Left lung (tissue), 10 donors: ENCODE data around the gene FAM149A. TPM values are rescaled to one million over a fixed set of nuclear protein-coding genes. Genes with fewer than 3 reads are reported as not detected.

Experiments
- ATAC-seq: fragments of 200-7000 bp; cut with Tn5 transposase; one replicate; pipeline ENCODE4 v1.9.1; 2020; ENCODE audit warnings: moderate library complexity
- DNase-seq, 4 donors: peaks; one replicate each; pipeline ENCODE4 v3.0.0-alpha.2; 2013 to 2020
- H3K27ac ChIP-seq, 2 donors: fragments of 200-600 bp; sonication (generic) in 1 of 2; one replicate each; pipeline versions ENCODE4 v1.5.0 to v1.8.0; 2020 to 2021
- H3K27me3 ChIP-seq, 2 donors: fragments of 200-600 bp; sonication (generic) in 1 of 2; one replicate each; pipeline versions ENCODE4 v1.5.0 to v1.8.0; 2020 to 2021
- H3K36me3 ChIP-seq, 2 donors: fragments of 200-600 bp; sonication (generic) in 1 of 2; one replicate each; pipeline versions ENCODE4 v1.5.0 to v1.8.0; 2020 to 2021
- H3K4me1 ChIP-seq, 2 donors: fragments of 200-600 bp; one replicate each; pipeline ENCODE4 v1.8.0; 2021
- H3K4me3 ChIP-seq, 2 donors: fragments of 200-600 bp; sonication (generic) in 1 of 2; one replicate each; pipeline versions ENCODE4 v1.5.0 to v1.8.0; 2020 to 2021; ENCODE audit warnings: mild to moderate bottlenecking in 1 of 2
- H3K9me3 ChIP-seq, 2 donors: fragments of 200-600 bp; sonication (generic) in 1 of 2; one replicate each; pipeline versions ENCODE4 v1.5.0 to v1.8.0; 2020 to 2021
- intact Hi-C, 2 donors: fragments of 100-400 bp; cut with DNase I; formaldehyde crosslinking; loops; one replicate each; pipeline versions ENCODE4 v1.11.2 to v1.14.2; 2022
- polyA plus RNA-seq, 6 donors: library from polyadenylated mRNA; unstranded; fragments of 120-200 nt; gene quantifications; one replicate each; pipeline ENCODE4 v1.2.1, GENCODE V29; 2013; ENCODE audit not compliant: insufficient read length in 6 of 6
- total RNA-seq, 2 donors: library from RNA; stranded (reverse); fragmentation: NEBNext Ultra II Directional; extraction: Animal tissue kit (Norgen Biotek cat#: 25700); gene quantifications; one replicate each; pipeline ENCODE4 v1.2.1, GENCODE V29; 2021
- TF ChIP-seq, protein P1 (sequence below), 2 donors: fragments of 200-600 bp; sonication (generic) in 1 of 2; IDR thresholded peaks; one replicate each; pipeline versions ENCODE4 v1.5.0 to v1.8.0; 2021; ENCODE audit warnings: antibody characterized with exemption in 2 of 2
- donor health status: DM: no; HTN: yes; CAD: no.
- donor health status: DM: no; HTN: no; CAD: no.

FAM149A gene
- total and polyA plus RNA-seq, 8 donors: 10.1 to 30.1 (median 21.2) TPM

DNA sequence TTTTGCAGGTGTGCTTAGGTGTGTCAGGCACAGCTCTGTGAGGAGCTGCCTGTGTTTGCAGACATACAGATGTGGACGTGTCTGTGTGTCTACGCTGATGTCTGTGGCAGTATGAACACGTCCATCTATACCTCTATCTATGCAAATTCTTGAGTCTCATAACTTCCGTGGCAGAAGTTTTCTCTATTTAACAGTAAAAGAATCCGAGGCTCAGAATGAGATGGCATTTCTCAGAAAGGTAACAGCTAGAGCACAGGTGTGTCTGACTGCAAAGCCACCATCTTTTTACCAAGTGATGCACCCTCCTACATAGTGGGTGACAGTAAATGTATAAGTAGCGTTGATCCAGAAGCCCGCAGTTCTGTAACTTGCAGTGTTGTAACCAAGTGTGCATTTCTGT is 47.0 kb downstream of the FAM149A start:
- intact Hi-C loops: no loop called here
- TF ChIP-seq, protein P1, sequence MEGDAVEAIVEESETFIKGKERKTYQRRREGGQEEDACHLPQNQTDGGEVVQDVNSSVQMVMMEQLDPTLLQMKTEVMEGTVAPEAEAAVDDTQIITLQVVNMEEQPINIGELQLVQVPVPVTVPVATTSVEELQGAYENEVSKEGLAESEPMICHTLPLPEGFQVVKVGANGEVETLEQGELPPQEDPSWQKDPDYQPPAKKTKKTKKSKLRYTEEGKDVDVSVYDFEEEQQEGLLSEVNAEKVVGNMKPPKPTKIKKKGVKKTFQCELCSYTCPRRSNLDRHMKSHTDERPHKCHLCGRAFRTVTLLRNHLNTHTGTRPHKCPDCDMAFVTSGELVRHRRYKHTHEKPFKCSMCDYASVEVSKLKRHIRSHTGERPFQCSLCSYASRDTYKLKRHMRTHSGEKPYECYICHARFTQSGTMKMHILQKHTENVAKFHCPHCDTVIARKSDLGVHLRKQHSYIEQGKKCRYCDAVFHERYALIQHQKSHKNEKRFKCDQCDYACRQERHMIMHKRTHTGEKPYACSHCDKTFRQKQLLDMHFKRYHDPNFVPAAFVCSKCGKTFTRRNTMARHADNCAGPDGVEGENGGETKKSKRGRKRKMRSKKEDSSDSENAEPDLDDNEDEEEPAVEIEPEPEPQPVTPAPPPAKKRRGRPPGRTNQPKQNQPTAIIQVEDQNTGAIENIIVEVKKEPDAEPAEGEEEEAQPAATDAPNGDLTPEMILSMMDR (IDR thresholded peaks at IDR 0.05): no peak
- Histone ChIP-seq H3K4me1 (no peaks in the 10 kb centered on the region), H3K27ac (no peak overlapping the region), H3K27me3 (peaks cover 0 to 1% of the 10 kb centered on the region in 2 donors), H3K9me3 (no peaks in the 10 kb centered on the region), H3K36me3 (peaks cover 0 to 5% of the 10 kb centered on the region in 2 donors), H3K4me3 (no peak overlapping the region)
- DNase-seq (no peak), ATAC-seq (no peak)

DNA sequence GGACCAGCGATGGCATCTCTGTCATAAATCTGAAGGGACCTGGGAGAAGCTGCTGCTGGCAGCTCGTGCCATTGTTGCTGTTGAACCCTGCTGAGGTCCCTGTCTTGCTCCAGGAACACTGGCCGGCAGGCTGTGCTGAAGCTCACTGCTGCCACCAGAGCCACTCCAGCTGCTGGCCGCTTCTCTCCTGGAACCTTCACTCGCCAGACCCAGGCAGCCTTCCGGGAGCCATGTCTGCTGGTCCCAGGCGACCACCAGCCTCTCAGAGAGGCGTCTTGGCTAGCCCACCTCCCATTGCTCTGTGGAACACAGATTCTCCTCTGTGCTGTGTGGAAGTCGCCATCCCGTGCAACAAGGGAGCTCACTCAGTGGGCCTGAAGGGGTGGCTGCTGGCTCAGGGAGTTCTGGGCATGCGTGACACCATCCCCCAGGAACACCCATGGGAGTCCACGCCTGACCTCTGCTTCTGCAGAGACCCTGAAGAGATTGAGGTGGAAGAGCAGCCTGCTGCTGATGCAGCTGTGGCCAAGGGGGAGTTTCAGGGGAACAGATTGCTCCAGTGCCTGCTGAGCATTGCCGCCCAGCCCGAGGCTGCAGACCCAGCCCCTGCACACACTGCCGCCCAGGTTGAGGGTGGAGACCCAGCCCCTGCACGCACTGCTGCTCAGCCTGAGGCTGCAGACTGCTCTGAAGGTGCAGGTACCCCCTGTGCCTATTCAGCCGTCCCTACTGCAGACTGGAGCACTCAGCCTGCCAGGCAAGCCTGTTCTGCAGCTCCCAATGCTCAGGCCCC is 53.7 kb downstream of the FAM149A start:
- Histone ChIP-seq H3K36me3 (peaks cover 0 to 19% of the 10 kb centered on the region in 2 donors), H3K4me3 (no peak overlapping the region), H3K27me3 (no peaks in the 10 kb centered on the region), H3K27ac (no peak overlapping the region), H3K4me1 (no peaks in the 10 kb centered on the region), H3K9me3 (no peaks in the 10 kb centered on the region)
- ATAC-seq: no peak
- peak in 1 of 4 donors; percentile 72 for DNase-seq
- TF ChIP-seq, protein P1 (IDR thresholded peaks at IDR 0.05): no peak
- intact Hi-C loops: no loop called here

DNA sequence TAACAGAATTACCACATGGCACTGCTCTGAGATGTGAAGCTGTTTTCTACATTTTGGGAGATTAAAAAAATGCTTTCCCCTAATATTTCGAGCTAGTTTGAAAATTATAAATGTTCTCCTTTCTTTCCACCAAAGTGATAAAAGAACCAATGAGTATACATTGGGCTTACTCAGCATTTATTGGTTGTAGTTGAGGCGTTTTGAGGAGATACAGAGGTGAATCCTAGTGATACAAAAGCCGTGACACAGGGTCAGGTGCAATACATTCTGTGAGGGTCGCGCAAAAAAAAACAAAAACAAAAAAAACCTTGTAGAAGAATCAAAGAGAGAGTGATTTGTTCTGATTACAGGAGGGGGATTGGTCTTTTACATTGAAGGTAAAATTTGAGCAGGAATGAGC is 54.5 kb downstream of the FAM149A start:
- TF ChIP-seq, protein P1 (IDR thresholded peaks at IDR 0.05): no peak
- no peaks in the 10 kb centered on the region for H3K4me1 ChIP-seq
- H3K27ac ChIP-seq: no peak overlapping the region
- ATAC-seq (no peak), DNase-seq (no peak)
- H3K36me3 ChIP-seq: peaks cover 0 to 19% of the 10 kb centered on the region in 2 donors
- H3K27me3 ChIP-seq: no peaks in the 10 kb centered on the region
- intact Hi-C loops: no loop called here
- no peaks in the 10 kb centered on the region for H3K9me3 ChIP-seq
- H3K4me3 ChIP-seq: no peak overlapping the region

DNA sequence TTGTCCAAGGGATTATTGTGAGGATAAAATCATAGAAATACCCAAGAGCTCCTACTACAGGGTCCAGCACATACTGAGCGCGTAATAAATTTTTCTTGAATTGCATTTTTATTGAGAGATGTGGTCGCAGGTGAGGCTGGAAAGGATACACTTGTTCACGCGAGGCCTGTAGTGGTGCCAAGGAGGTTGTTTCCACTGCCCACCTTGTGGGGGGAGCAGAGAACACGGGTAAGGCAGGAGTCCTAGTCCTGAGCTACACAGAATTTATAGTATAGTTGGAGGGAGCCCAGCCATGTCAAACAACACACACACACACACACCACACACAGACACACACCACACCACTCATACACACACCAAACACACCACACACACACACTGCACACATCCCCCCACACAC is 55.1 kb downstream of the FAM149A start:
- H3K4me1 ChIP-seq: no peaks in the 10 kb centered on the region
- no peaks in the 10 kb centered on the region for H3K27me3 ChIP-seq
- TF ChIP-seq, protein P1 (IDR thresholded peaks at IDR 0.05): no peak
- H3K4me3 ChIP-seq: no peak overlapping the region
- intact Hi-C loops: no loop called here
- H3K27ac ChIP-seq: no peak overlapping the region
- H3K36me3 ChIP-seq: peaks cover 0 to 19% of the 10 kb centered on the region in 2 donors
- DNase-seq (no peak), ATAC-seq (no peak)
- H3K9me3 ChIP-seq: no peaks in the 10 kb centered on the region

DNA sequence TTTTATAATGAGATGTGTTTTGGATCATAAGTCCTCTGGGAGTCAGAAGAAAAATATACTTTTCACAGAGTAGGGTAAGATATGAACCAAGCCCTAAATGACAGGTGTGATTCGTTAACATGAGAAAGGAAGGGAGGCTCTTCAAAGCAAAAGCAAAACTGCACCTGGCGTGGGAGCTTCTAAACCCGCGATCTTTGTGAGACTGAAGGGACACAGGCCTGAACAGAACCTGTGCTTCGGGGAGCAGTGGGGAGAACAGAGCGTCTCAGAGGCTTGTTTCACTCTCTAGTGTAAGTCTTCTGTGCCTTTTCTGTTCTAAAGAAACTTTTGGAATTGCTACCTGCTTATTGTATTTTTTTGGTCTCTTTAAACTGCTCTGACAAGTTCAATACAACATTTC is 56.6 kb downstream of the FAM149A start:
- intact Hi-C loops: no loop called here
- H3K4me1 ChIP-seq: no peaks in the 10 kb centered on the region
- TF ChIP-seq, protein P1 (IDR thresholded peaks at IDR 0.05): no peak

More for the DNA sequence above, 56.6 kb downstream of the FAM149A start:
- DNase-seq (no peak), ATAC-seq (no peak)
- Histone ChIP-seq H3K27ac (no peak overlapping the region), H3K36me3 (peaks cover 0 to 18% of the 10 kb centered on the region in 2 donors), H3K9me3 (no peaks in the 10 kb centered on the region), H3K27me3 (no peaks in the 10 kb centered on the region), H3K4me3 (no peak overlapping the region)
